GM18868 (cell line): ENCODE results near the gene CFAP99.
A peak's percentile ranks its signal among the peaks of the same experiment; 100 is the strongest.

ENCODE experiments used
- ATAC-seq: cut with Tn5 transposase; IDR thresholded peaks from one replicate; pipeline ENCODE4 v1.9.1; 2021; ENCODE audit warnings: mild to moderate bottlenecking, moderate library complexity; ENCODE audit not compliant: unreplicated experiment

Gene CFAP99

DNA sequence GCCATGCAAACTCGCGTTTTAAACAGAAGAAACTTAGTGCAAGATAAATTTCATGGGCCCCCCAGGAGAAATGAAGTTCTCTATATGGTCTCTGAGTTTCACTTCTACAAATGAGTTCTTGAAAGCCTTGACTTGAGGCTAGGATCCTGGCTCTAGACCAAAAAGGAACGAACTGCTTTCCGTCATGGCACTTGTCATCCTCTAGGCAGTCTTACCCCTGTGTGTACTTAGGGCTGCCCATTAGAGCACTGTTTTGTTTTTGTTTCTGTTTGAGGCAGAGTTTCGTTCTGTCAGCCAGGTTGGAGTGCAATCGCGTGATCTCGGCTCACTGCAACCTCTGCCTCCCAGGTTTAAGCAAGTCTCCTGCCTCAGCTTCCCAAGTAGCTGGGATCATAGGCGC, 79.2 kb downstream of the CFAP99 start:
- ATAC-seq: peak; percentile 97

- ATAC-seq: no peak
These were observed 81.8 kb downstream of the CFAP99 start for GRCh38 chr4:2500547-2500946.

DNA sequence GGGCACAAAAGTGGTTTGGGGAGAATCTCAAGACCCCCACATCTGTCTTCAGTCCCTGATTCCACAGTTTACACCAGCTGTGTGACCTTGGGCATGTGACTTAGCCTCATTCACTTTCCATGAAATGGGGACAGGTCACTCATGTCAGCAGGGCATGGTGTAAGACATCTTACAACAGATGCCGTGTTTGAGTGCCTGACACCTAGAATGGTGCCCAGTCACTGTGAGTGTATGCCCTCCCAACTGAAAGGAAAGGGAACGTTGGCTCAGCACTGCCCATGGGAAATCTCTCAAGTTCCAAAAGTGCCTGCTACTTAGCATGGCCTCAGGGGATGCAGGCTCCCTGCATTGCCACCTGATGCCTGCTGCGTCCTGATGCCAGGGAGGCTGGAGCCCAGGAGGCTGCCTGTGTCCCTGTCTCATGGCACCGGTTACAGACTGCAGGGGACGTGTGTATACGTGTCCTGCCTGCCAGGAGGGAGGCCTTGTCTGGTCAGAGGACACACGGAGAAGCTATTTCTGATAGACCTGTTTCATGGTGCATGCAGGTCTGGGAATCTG, 82.4 kb downstream of the CFAP99 start:
- ATAC-seq: no peak

DNA sequence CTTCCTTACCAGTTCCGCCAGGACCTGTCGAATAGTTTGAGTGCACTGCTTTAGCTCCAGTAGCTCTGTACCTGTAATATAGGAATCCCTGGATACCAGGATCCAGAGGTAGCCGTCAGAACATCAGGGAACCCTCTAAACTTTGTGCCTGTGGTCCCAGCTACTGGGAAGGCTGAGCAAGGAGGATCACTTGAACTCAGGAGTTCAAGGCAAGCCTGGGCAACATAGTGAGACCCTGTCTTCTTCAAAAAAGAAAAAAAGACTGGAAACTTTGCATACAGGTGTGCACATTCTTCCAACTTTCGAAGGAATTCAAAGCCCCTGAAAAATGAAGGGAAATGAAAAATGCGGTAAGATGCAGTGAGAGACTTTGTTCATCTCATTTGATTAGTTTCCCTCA, 85.1 kb downstream of the CFAP99 start:
- no peak for ATAC-seq

GRCh38 chr4:2507259-2507658, 88.5 kb downstream of the CFAP99 start:
- ATAC-seq: no peak

GRCh38 chr4:2507855-2508254, 89.1 kb downstream of the CFAP99 start:
- ATAC-seq: no peak

DNA sequence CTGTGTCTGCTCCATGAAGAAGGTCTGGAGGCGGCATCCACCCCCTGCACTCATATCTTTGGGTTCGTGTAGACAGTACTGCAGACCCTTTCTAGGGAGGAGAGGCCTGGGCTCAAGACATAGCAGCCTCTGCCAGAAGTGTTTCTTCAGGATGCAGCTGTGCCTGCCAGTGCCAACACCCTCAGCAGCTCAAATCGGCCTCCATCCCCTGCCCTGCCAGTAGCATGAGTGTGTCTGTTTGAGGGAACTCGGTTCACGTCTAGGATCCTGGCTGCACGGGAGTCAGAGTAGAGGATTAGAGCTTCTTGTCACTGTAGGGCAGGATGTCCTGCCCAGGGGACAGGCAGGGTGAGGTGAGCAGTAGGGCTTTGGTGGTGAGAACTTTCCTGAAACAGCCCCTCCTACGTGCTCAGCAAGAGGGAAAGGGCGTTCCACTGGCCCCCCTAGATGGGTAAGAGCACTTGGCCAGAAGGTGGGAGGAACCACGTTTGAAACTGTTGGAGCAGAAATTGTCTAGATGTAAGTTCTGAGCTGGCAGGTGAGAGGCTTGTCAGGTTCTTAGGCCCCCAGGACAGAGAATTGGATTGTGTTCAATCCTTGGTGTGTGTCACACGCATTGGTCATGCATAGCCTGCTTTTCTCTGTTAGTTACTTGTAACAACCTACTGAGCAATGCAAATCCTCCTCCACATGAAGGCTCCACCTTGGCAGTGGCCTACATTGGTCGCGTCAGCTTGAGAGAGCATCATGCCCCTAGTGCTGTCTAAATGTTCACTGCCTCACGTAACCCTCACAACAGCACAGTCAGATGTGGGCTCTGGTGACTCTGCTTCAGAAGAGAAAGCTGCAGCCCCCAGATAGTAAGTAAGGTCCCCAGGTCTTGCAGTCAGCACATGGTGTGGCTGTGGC, 91.8 kb downstream of the CFAP99 start:
- ATAC-seq: no peak

DNA sequence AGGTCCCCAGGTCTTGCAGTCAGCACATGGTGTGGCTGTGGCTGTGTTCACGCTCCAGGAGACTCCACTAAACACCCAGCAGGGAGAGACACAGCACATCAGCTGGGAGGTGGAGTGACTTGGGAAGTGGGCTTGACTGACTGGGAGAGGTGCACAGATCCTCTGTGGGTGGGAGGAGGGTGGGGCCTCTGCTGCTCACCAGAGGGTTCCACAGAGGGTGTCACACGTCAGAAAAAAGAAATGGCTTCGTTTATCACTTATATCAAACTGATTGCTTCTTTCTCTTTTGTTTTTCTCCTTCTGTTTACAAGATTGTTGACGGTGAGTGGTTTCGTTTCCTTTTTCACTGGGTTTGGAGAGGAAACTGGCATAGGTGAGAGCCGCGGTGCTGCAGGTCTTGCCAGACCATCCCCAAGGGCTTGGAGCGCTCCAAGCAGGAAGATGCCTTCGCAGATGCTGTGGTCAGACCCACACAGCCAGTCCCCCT, 92.9 kb downstream of the CFAP99 start:
- ATAC-seq: no peak
